NOMO-1 (cell line): ENCODE data around the gene ADCY9.
"Not testable (repeated sequence)": the region's sequence is repeated elsewhere in the genome, so short reads cannot be mapped to it uniquely, and the experiment has no call there.

ENCODE experiments used
- DNase-seq, 2 experiments: peaks; one replicate each; lab custom pipeline; 2025; ENCODE audit not compliant: unreplicated experiment in 2 of 2; lab: John Stamatoyannopoulos, UW

ADCY9 gene

DNA sequence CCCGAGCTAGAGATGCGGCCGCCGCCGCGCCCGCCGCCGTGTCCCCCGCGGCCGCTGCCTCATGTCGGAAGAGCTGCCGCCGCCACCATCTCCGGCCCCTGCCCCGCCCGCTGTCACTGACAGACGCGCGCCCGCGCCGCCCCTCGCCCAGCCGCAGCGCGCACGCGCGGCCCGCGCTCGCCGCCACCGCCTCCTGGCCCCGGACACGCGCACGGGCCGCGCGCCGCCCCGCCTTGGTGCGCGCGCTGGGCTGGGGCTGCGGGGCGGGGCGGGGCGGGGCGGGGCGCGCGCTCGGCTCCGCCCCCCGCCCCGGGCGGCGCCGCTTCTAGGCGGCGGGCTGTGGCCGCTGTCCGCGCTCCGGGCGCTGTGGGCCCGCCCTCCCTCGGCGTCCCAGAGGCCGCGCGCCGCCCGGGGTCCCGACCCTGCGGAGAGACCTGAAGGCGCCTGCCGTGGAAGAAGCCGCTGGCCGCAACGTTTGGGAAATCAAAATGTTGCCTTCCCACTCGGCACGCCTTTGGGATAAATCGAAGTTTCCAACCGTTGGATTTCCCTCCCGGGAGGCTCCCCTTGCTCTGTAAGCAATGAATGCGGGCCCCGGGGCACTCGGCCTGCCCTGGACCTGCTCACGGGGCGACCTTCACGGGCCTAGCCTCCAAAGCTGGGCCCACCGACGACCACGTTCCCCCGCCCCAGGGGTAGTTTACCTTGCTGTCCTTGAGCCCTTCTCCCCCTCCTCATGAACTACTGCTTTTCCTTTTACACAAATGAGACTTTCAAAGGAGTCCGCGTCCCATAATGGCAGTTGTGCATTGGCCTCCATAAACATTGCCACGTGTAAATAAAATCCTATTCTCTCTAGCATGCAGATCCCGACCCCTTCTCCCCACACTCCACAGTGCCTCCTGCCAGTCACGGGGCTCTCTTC is at the start of gene ADCY9:
TSS of gene ADCY9 (minus strand) at position 118 of the 925 bp plus-strand sequence. CDS start 1,000 bp downstream, outside the sequence.
- DNase-seq: peak; percentile 59 to 81

DNA sequence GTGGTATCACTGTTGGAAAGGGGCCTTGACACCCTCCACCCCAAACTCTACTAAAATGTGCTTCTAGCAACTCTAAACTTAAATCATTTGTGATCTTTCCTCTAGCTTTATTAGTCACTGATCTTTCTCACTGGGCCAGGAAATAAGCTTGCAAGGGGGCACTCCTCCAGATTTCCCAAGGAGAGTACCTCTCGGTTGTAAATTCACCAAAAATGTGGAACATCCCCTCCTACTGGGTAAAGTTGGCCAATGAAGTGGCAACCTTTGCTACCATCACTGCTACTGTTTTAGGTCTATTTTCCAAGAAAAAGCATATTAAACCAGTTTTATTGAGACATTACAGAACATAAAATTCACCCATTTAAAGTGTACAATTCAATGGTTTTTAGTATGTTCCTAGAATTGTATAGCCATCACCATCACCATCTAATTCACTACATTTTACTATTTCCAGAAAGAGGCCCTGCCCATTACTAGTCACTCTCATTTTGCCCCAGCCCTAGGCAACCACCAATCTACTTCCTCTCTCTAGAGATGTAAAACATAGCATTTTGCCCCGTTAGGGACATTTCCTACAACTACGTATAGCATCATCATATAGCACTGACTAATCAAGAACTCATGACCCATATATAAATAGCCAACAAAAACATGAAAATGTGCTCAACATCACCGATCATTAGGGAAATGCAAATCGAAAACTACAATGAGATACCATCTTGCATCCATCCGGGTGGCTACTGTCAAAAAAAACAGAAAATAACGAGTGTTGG is 44.6 kb upstream of the ADCY9 start:
- DNase-seq: peak; percentile 32 to 41

DNA sequence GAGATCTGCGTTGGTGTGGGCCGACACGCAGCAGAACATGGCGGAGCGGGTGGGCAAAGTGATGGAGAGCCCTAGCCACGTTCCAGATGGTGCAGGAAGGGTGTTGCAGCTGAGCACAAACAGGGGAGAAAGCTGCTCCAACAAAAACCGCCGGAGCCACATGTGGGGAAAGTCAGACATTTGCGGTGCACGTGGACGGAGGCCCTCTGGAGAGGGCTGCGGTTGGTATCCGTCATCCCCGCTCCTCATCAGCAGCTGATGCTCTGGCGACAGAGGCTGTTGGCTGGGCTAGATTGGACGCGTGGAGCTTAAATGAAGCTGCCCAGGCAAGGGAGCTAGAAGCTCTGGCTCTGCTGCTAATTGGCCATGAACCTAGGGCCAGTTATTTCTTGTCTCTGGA is 43.5 kb upstream of the ADCY9 start:
- no peak for DNase-seq

DNA sequence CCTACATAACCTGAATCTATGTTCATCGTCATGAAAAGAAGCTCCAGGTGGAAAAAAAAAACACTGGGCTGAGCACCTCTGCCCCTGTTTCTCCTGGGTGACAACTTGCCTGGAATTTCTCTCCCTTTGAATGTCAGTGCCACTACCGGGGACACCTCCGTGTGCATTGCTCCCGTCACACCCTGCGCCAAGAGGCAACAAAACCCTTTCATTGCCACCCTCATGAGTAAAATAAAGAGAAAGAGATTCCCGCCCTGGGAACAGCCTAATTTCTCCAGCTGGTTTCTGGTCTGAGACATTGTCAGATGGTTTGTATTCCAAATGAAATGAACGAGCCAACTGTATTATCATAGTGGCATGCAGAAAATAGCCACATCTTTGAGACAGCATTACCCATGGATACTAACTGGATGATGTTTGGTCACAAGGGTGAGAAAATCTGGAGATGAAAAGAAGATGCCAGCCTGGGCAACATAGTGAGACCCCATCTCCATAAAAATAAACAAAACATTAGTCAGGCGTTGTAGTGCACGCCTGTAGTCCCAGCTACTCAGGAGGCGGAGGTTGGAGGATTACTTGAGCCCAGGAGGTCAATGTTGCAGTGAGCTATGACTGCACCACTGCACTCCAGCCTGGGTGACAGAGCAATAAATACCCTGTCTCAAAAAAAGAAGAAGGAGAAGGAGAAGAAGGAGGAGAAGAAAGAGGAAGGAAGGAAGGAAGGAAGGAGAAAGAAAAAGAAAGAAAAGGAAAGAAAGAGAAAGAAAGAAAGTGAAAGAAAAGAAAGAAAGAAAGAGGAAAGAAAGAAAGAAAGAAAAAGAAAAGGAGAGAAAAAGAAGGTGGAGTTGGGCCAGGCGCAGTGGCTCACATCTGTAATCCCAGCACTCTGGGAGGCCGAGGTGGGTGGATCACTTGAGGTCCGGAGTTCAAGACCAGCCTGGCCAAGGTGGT is 42.2 kb upstream of the ADCY9 start:
- DNase-seq: no peak

- no peak for DNase-seq
Observed at GRCh38 chr16:4157376-4157825, 41.2 kb upstream of the ADCY9 start.

DNA sequence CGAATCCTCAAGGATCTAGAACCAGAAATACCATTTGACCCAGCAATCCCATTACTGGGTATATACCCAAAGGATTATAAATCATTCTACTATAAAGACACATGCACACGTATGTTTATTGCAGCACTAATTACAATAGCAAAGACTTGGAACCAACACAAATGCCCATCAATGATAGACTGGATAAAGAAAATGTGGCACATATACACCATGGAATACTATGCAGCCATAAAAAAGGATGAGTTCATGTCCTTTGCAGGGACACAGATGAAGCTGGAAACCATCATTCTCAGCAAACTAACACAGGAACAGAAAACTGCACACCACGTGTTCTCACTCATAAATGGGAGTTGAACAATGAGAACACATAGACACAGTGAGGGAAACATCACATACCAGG is 40.3 kb upstream of the ADCY9 start:
- DNase-seq: not testable (repeated sequence)

DNA sequence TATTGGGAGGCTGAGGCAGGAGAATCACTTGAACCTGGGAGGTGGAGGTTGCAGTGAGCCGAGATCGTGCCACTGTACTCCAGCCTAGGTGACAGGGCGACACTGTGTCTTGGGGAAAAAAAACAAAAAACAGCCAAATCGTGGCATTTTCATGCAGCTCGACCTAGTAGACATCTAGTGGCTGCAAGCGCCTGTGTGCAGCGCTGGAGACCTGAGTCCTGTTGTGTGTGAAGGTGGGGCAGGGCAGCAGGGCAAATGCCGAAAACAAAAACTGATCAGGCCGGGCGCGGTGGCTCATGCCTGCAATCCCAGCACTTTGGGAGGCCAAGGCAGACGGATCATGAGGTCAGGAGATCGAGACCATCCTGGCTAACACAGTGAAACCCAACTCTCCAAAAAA is 37.1 kb upstream of the ADCY9 start:
- DNase-seq: not testable (repeated sequence)

- DNase-seq: no peak
Observed at GRCh38 chr16:4152267-4152666, 36.0 kb upstream of the ADCY9 start.

- no peak for DNase-seq
Observed at GRCh38 chr16:4147236-4147635, 31.0 kb upstream of the ADCY9 start.

GRCh38 chr16:4142268-4142667 is 26.0 kb upstream of the ADCY9 start:
- DNase-seq: peak; percentile 83 to 91

GRCh38 chr16:4141604-4142003 is 25.4 kb upstream of the ADCY9 start:
- DNase-seq: no peak

DNA sequence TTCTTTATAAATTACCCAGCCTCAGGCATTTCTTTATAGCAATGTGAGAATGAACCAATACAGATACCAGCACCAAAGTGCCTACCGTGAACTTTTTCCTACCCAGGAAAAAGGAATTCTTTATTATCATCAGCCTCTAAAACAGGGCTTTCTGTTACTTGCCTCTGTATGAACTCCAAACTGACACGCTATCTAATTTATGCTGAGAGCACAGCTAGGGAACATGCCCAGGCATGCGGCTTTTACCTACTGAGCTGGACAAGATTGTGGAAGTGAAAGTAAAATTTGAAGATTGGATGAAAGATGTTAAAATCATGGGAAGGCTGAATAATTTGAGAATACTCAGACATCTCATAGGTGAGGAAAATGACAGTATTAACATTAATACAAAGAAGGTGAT is 24.4 kb upstream of the ADCY9 start:
- DNase-seq: peak; percentile 69 to 85

DNA sequence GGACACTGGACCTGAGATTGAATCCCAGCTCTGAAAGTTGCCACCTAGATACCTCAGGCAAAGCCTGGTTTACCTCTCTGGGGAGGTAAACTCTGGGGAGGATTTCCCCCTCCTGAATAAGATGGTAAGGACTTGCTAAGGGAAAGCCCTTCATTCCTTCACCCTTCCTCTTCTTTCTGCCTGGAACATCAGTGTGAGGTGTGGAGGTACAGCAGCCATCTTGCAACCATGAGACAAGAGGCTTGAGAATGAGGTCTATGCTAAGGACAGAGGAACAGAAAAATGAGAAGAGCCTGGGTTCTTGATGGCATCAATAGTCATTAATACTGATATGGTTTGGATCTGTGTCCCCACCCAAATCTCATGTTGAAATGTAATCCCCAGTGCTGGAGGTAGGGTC is 23.7 kb upstream of the ADCY9 start:
- DNase-seq: no peak

GRCh38 chr16:4138713-4139112 is 22.5 kb upstream of the ADCY9 start:
- DNase-seq: no peak

DNA sequence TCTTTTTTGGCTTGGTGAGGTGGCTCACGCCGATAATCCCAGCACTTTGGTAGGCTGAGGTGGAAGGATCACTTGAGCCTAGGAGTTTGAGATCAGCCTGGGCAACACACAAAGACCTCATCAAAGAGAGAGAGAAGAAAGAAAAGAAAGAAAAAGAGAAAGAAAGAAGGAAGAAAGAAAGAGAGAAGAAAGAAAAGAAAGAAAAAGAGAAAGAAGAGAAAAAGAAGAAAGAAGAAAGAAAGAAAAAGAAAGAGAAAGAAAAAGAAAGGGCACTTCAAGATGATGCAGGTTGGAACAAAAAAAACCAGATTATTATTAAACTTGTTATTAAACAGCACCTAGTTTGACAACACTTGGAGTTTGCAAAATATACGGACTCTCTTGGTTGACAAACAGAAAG is 21.2 kb upstream of the ADCY9 start:
- DNase-seq: no peak

DNA sequence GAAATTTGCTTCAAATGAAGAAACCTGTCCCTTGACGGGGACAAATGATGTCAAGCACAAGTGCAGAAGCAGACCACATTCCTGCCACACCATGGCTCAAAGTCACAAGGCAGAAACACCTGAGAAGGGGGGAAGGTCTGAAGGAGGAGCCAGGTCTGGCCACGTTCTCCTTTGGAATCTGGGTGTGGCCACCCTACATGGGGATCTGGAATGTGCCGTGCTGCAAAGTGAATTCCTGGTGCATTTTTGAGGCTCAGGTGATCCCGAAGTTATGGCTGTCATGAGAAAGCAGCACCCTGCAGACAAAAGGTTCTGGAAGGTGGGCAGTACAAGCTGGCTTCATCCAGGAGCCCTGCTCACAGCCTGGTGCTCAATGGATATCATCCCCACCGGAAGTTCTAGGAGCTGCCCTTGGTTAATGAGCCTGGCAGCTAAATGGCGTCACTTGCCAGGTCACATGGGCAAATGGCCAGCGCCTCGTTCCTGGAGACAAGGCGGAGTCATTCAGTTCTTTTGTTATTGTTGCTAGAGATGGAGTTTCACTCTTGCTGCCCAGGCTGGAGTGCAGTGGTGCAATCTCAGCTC is 20.1 kb upstream of the ADCY9 start:
- no peak for DNase-seq

- no peak for DNase-seq
Observed at GRCh38 chr16:4135537-4135936, 19.3 kb upstream of the ADCY9 start.

GRCh38 chr16:4133897-4134372 is 17.7 kb upstream of the ADCY9 start:
- DNase-seq: no peak

DNA sequence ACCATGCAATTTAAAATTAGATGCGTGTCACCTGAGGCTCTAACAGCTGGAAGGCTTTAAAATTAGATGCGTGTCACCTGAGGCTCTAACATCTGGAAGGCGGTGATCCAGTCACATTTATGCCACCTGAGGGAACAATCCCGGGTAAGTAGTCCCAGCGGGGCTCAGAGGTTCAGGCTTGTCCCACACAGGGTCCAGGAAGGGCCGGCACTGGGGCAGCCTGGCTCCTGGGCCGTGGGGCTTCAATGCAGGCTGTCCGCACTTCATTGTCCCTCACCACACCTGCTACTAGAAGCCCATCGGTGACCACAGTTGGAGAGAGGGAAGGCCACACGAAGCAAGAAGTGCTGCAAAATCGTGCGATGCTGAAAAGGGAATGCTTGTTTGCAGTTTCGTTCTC is 15.4 kb upstream of the ADCY9 start:
- DNase-seq: no peak
